Epithelial cell of esophagus (primary cell): Measurements from ENCODE around the gene CDH3.

Experiments used
- DNase-seq: peaks from one replicate; pipeline ENCODE4 v3.0.0; 2010; ENCODE audit warnings: low read depth
- H3K4me3 ChIP-seq: 2 replicates; pipeline ENCODE4 v1.5.1; 2011; ENCODE audit warnings: mild to moderate bottlenecking, low read length, control low read depth
- CTCF ChIP-seq: IDR thresholded peaks from 2 replicates; pipeline ENCODE4 v1.5.1; 2011; ENCODE audit warnings: low read depth, mild to moderate bottlenecking, low read length, control low read depth, inconsistent platforms; ENCODE audit not compliant: insufficient read depth; ENCODE audit errors: missing control alignments

CDH3 gene

GRCh38 chr16:68659412-68660358 is 14.6 kb downstream of the CDH3 start:
- H3K4me3 ChIP-seq, result no peak overlapping the region
- no peak for TF ChIP-seq CTCF
- no peak for DNase-seq

- TF ChIP-seq CTCF, result no peak
- DNase-seq, result peak; percentile 77
- no peak overlapping the region for H3K4me3 ChIP-seq
These were observed 15.3 kb downstream of the CDH3 start for GRCh38 chr16:68660359-68660795.

- no peak for TF ChIP-seq CTCF
These were observed 16.9 kb downstream of the CDH3 start for GRCh38 chr16:68662035-68662434.

GRCh38 chr16:68664297-68664696 is 19.2 kb downstream of the CDH3 start:
- TF ChIP-seq CTCF, result no peak
- H3K4me3 ChIP-seq, result no peak overlapping the region
- peak; percentile 63 for DNase-seq

More at GRCh38 chr16:68662035-68662434, 16.9 kb downstream of the CDH3 start:
- H3K4me3 ChIP-seq, result no peak overlapping the region
- DNase-seq, result no peak

- no peak for TF ChIP-seq CTCF
- H3K4me3 ChIP-seq, result no peak overlapping the region
- peak; percentile 100 for DNase-seq
These were observed 20.4 kb downstream of the CDH3 start for GRCh38 chr16:68665501-68665900.

GRCh38 chr16:68668266-68668665 is 23.2 kb downstream of the CDH3 start:
- no peak for TF ChIP-seq CTCF
- peak; percentile 99 for DNase-seq
- H3K4me3 ChIP-seq, result no peak overlapping the region
